DMS114 treated with DMSO at 0.1 percent for 48 hours (cell line): ENCODE data around the gene LHB.

Experiments
- DNase-seq: peaks from one replicate; lab custom pipeline; 2025; ENCODE audit not compliant: unreplicated experiment; lab: John Stamatoyannopoulos, UW

LHB gene

DNA sequence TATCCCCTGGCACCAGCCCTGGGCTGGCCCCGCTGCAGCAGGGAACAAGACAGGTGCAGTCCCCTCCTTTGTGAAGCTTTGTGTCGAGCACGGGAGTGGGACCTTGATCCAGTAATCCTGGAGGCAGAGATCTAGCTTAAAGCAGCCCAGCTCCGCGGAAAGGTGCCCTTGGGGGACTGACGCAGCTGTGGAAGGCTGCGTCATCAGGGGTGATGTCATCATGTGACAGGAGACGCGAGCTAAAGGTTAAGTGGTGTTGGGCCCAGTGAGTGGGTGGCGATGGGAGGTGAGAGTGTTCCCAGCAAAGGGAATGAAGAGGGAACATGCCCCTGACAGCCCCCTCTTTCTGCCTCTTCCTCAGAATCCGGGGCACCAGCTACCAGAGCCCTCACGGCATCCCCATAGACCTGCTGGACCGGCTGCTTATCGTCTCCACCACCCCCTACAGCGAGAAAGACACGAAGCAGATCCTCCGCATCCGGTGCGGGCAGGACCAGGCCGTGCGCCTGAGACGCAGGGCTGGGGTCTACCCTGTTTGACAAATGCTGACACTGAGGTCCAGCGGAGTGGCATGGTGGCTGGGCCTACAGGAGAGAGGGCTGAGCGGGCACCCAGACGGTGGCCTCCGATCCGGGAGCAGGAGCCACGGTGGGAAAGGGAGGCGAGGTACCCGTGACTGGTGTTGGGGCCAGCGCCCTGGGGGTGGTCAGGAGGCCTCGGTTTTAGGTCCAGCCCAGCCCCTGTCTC, 2.6 kb downstream of the LHB start:
- no peak for DNase-seq

DNA sequence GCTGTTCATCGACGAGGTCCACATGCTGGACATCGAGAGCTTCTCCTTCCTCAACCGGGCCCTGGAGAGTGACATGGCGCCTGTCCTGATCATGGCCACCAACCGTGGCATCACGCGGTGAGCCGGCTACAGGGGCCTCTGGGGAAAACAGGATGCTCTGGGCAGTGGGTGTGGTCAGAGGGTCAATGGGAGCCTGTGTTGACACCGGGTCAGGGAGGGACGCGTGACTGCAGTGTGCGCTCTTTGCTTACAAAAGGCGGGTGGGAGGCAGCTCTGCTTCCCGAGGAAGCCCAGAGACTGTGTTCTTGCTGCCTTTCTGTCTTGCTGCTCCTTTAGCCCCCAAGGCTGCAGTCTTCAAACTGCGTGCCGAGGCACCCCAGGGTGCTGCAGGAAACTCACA, 5.7 kb downstream of the LHB start:
- no peak for DNase-seq

DNA sequence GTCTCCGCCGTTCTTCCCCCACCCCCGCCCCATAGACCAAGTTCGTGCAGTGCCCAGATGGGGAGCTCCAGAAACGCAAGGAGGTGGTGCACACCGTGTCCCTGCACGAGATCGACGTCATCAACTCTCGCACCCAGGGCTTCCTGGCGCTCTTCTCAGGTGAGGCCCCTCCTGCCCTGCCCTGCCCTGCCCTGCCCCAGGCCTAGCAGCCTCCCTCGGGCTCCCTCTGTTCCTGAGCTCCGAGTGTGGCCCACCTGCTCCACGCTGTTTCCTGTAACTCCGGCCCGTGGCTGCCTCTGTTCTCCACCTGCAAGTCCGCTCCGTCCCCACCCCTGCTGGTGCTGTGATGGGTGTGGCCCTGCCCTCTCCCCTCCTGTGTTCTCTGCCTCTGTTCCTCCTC, 6.4 kb downstream of the LHB start:
- DNase-seq = no peak

DNA sequence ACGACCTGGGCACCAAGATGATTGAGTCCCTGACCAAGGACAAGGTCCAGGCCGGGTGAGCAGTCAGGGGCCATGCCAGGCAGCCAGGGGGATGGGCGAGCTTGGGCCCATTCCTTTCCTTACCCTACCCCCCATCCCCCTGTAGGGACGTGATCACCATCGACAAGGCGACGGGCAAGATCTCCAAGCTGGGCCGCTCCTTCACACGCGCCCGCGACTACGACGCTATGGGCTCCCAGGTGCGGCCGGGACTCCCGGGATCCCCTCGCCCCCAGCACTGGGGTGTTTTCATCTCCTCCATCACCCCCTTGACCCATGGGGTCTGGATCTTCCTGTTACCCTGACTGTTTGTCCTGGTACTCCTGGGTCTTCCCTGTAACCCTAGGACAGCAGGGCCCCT, 7.1 kb downstream of the LHB start:
- DNase-seq = no peak

DNA sequence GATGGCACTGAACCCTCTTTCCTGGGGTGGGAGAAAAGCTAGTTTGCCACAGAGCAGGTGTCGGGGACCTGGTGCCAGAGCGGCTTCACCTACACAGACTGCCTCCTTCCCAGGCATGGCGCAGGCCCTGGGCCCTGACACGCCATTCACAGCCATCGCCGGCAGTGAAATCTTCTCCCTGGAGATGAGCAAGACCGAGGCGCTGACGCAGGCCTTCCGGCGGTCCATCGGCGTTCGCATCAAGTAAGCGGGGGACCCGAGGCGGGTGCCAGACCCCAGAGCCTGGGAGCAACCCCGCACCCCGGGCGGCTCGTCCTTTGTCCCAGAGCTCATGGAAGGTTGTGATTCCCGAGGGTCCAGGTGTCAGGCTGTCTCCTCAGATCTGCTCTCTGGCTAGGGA, 10.0 kb downstream of the LHB start:
- DNase-seq = no peak

DNA sequence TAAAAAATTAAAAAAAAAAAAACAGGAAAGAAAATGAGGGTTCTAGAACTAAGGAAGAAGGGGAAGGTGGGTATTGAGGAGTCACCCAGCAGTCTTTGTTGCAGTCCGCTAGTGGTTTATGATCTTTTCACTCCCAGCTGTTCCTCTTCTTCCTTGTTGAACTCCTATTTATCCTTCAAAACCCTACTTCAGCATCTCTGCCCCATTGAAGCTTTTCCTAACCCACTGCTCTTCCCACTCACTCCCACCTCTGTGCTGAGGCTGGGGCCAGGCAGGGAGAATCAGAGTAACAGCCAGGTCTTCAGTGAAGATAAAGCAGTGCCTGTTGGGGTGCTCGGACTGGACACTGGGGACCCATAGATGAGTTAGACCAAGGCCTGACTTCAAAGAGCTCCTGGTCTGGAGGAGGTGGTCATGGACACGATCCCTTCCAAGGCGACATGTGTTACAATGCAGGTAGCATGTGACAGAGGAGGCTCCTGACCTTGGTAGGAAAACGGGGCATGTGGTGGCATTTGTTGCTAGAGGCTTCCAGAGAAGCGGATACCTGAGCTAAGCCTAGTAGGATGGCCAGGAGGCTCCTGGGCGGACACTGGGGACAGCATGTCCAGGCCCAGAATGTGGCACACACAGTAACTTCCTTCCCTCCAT, 11.8 kb downstream of the LHB start:
- DNase-seq = no peak

DNA sequence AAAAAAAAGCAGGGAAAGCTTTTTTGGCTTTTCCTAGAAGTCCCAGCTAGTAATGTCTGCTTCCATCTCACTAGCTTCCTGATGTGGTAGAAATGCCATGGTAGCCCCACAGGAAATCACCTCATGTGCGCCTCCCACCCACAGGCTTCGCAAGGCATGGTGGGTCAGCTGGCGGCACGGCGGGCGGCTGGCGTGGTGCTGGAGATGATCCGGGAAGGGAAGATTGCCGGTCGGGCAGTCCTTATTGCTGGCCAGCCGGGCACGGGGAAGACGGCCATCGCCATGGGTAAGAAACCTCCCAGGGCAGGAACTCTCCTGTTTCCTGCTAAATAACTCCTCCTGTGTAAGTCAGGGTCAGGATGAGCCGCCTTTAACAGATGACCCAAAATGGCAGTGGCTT, 12.8 kb downstream of the LHB start:
- no peak for DNase-seq

DNA sequence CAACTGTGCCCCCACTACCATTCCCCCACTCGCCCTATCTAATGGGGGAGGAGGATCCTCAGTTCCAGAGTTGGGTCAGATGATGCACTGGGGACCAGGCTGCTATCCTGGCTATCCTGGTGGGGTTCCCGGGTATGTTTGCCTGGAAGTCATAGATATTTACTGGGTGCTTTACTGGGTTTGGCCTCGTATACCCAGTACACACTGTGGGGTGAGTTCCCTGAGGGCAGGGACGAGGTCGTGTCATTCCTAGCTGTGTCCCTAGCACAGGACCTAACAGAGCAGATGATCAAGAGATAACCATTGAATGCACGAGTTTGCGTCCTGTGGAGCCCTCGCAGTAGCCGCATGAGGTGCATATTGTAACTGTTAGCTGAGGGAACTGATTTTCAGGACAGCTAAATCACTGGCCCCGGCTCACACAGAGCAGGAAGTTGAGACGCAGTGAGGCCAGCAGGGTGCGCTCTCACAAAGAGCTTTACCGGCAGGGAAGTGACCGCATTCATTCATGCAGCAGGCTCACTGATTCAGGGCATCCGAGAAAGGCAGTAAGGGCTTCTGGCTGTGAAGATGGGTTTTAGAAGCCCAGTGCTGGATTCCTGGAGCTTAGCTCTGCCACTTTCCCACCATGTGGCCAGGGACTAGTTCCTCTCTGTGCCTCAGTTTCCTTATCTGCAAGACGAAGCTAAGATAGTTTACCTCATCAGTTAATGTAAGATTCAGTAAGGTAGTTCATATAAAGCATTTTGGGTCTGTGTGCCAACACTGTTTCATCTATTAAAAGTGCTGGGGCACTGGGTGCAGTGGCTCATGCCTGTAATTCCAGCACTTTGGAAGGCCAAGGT, 17.2 kb downstream of the LHB start:
- DNase-seq = peak; percentile 30

DNA sequence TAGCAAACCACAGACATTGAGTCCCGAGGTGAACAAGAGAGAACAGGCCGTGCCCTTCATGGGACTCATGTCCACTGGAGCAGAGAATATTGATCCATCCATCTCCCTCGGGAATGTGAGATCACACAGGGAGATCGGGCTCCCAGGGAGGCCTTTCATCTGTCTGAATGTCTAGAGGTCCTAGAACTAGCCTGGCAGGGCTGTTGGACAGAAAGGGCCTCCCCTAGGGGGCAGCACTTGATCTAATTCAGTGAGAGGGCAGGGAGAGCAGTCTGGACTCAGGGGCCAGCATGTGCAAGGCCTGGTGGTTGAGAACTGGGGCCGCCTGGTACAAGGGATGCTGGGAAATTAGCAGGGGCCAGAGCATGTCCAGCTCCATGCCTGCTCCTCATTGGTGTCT, 18.9 kb downstream of the LHB start:
- DNase-seq = peak; percentile 10

DNA sequence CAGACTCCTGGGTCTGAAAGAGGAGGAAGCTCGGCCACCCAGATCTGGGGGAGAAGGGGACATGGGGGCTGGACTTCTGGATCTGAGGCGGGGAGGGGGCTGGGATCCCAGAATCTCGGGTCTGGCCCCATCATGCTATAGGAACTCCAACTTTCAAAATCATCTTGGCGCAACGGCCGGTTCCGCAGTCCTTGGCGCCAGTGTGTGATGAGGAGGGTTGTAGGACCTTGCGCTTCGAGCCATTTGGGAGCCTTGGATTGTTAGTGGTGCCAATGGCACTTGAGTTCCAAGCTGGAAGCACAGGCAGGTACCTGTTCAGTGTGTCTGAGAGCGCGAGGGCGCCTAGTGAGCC, 22.9 kb downstream of the LHB start:
- no peak for DNase-seq

DNA sequence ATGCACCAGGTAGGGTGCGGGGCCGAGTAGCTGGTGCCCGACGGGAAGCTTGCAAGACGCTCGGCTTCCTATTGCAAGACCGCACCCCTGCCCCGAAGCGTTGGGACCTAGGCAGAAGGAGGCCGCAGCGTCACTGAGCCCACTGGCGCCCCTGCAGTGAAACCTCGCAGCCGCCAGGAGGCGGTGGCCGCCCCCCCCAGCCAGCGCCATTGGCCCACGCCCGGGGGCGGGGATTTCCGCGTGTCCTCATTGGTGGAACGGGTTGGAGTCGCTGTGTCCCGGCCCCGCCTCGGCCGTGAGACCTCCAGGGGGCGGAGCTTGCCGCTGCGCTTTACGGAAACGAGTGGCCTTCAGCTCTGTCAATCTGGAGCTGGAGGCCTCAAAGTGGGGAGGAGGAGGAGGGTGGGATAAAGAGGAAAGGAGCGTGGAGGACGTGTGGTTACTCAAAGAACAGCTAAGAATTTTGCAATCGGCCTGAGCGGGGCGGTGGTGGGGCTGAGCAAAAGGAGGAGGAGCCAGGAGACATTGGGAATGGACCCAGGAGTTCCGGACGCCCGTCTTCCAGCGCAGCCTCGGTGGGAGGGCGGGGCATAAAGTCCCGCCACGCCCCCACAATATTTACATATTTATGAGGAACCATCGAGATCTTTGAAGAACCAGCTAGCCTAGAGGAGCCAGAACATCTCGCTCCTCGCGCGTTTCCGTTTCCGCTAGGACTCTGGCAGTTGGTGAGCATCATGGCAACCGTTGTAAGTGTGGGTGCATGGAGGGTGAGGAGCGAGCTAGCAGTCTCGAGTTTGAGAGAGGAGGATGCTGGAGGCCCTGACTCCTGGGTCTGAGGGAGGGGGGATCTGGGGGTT, 23.5 kb downstream of the LHB start, which contains the start of the genes GYS1 and RUVBL2:
GYS1 (minus strand) TSS at position 135 of the 860 bp plus-strand sequence. CDS start 197 bp downstream, outside the sequence.
RUVBL2 (plus strand) TSS at position 713 of the 860 bp plus-strand sequence; CDS start at position 738, 25 bp downstream.
- peak; percentile 93 for DNase-seq

DNA sequence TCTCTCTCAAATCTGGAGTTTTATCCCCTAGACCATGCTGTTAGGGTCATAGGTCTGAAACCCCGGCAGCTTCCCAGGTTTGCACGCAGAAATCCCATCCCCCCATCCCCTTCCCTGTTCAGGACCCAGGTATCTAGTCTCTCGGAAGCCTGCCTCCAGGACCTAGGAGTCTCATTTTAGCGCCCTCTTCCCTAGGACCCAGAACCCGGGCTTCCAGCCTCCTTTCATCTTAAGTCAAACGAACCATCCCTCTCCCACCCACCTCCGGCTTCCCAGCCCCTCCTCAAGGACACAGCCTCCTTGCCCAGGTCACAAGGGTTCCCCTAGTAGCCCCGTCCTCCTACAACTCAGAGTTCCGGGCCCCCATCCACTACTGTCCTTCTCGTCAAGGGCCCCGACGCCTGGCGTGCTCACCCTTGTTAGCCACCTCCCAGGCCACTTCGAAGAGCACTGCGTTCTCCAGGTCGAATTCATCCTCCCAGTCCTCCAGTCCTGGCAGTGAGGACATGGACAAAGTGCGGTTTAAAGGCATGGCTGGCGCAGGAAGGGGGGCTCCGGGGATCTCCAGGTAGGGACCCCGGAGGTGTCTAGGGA, 24.2 kb downstream of the LHB start:
- no peak for DNase-seq

DNA sequence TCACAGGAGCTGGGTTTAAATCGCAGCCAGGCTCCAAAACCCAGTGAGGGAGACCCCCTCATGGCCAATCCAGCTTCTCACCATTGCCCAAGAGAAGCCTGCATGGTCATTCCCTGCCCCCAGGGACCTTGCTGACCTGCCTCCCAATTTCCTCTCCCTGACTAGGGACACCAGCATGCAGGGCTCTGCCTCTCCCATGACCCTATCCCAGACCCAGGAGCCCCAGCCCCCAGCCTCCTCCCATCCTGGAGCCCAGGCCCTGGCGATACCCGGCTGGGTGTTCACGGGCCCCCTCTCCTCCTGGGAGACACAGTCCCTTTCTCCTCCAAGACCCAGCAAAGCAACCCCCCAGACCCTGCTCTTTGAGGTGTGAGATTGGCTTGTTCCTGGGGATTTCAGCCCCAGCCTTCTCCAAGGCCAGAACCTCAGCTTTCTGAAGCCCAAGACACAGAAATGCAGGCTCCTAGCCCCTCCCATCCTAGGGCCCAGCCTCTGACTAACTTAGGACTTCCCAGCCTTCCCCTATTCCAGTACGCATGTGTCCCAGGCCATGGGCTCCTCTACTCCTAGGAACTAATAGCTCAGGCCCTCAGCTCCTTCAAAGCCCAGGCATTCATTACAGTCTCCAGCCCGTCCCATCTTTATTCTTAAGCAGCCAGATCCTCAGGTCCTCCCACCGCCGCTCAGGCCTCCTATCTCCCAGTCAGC, 24.9 kb downstream of the LHB start:
- DNase-seq = peak; percentile 7

DNA sequence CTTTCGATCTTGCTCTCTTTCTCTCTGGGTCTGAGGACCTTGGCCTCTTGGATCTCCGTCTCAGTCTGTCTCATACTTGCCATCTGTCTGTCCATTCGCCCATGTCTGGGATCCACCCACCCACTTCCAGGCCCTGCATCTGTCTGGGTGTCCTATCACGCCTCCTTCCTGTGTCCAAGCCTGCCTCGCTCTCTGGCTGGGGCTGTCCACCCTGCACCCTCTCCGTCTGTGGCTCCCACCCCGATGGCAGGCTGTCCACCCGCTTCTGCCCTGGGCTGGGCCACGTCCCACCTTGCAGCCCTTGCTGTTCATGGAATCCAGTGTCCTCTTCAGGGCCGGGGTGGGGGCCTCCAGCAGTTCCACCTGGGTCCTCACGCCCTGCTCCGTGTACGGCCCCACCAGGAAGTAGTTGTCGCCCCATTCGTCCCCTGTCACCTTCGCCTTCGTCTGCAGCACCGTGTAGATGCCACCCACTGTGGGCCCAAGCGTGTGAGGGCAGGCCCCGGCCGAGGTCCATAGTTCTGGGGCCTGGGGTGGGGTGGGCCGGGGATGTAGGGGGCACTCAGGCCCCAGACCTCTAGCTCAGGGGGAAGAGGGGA, 25.8 kb downstream of the LHB start:
- no peak for DNase-seq

DNA sequence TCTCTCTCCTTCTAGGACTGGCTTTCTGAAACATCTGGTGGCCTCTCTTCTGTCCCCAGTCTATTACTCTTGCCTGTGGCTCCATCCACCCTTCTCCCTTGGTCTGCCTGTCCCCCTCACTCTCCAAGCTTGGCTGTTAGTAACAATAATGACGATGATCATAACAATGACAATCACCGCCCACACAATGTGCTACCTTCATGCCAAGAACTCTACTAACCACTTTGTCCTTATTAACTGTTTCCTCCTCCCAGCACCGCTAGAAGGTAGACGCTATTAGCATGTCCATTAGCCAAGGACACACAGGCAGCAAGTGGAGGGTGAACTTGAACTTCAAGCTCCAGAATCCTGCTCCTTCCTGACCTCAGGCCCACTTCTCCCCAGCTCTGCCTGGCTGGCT, 26.5 kb downstream of the LHB start:
- DNase-seq = no peak

DNA sequence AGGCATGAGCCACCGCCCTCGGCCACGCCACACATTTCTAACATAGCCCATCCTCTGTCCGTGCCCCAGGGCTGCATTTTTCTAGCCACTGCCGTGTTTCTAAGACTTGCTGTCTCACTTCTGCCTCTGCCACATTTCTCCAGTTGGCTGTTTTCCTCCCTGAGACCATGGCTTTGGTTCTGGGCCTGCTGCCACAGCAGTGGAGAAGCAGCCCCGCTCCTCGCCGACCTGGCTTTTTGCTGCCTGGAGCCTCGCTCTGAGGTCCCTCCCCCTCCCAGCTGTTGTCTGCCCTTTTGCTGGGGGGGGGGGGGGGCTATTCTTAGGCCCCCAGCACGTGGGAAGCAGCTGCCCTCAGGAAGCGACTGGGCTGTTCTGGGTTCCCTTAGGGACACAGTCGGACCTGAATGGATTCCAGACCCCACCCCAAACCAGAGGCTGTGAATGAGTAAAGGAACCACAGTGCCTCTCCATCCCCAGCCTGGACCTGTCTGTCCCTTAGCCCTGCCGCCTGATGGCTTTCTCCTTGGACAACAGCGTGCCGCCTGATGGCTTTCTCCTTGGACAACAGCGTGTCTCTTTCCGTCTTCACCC, 27.1 kb downstream of the LHB start:
- DNase-seq = no peak

DNA sequence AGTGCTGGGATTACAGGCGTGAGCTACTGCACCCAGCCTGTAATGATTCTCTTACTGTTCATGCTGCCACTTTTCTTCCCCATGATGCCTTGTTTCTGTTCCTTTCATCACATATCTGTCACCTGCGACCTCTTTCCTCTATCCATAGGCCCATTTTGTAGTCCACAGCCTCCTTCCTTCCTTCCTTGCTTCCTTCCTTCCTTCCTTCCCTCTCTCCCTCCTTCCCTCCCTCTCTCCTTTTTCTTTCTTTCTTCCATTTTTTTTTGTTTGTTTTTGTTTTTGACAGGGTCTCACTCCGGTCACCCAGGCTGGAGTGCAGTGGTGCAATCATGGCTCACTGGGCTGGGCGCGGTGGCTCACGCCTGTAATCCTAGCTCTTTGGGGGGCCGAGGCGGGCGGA, 28.0 kb downstream of the LHB start:
- DNase-seq = no peak

DNA sequence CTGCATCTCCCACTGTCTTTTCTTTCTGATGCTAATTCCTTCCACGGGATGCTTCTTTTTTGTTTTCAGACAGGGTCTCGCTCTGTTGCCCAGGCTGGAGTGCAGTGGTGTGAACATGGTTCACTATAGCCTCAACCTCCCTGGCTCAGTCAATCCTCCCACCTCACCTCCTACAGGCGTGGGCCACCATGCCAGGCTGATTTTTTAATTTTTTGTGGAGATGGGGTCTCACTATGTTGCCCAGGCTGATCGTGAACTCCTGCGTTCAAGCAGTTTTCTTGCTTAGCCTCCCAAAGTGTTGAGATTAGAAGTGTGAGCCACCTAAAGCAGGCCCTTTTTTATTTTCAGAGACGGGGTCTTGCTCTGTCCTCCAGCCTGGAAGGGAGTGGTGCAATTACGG, 28.6 kb downstream of the LHB start:
- DNase-seq = no peak

DNA sequence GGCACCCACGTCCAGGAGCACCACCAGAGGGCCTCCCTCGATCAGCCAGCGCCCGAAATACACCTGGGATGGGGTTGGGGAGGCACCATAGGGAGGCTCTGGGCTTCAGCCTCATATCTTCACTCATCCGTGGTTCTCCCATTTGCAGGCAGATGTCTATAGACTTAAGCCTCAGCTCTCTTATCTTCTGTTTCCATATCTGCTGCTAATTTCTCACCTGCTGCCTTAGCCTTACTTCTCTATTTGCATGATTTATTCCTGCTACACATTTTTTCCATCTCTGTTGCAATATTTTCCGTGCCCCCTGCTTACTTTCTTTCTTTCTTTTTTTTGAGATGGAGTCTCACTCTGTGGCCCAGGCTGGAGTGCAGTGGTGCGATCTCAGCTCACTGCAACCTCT, 29.6 kb downstream of the LHB start:
- DNase-seq = no peak
